Endothelial cell of umbilical vein (primary cell): Measurements from ENCODE around the gene CDX1.

Experiments
- EZH2 ChIP-seq: IDR thresholded peaks from 2 replicates; pipeline ENCODE4 v1.6.1; 2012; ENCODE audit warnings: borderline replicate concordance, low read depth, mild to moderate bottlenecking, moderate library complexity, low read length, inconsistent platforms; ENCODE audit not compliant: severe bottlenecking
- POLR2A ChIP-seq: IDR thresholded peaks from 2 replicates; pipeline ENCODE4 v1.6.1; 2012; ENCODE audit warnings: low read depth, mild to moderate bottlenecking, control low read depth, low read length
- TF ChIP-seq, protein P1 (sequence below), 2 donors: IDR thresholded peaks; 1 replicate in 1 of 2; 2 replicates in 1 of 2; pipeline ENCODE4 v1.5.1; 2011; ENCODE audit warnings: low read length in 2 of 2, mild to moderate bottlenecking in 2 of 2, moderate library complexity in 2 of 2, control low read depth in 1 of 2, inconsistent platforms in 1 of 2, low read depth in 1 of 2; ENCODE audit not compliant: insufficient read depth in 1 of 2; ENCODE audit errors: extremely low read depth in 1 of 2

DNA sequence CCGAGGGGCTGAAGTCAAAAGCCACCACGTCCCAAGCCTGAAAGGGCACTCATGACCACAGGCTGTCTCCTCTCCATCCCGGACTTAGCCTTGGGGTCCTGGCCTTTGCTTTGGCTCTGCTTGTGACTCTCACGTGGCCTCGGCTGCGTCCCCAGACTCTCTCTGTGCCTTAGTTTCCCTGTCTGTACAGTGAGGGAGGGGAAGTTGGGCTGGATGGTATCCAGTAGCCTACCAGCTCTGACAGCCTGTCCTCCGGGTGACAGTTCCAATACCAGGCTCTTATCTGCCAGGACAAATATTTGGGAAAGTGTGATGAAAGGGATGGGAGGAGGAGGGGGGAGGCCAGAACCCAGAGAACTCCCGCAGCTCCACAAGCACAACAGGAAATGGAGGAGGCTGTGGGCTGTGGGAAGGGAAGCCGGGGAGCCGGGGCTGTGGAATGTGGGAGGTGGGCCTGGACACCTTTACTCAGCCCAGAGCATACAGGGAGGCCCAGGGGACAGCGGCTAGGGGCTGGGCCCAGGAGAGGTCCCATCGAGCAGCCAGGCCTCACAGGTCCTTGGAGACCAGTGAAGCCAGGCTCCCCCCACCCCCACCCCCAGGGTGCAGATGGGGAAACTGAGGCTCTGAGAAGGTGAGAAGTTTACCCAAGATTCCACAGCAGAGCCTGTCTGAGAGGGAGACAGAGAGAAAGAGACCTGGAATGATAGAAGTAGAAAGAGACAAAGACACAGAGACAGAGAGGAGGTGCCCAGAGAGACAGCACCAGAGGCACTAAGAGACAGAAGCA lies 29.2 kb upstream of the CDX1 start:
- TF ChIP-seq POLR2A (no peak), EZH2 (no peak)
- TF ChIP-seq, protein P1, sequence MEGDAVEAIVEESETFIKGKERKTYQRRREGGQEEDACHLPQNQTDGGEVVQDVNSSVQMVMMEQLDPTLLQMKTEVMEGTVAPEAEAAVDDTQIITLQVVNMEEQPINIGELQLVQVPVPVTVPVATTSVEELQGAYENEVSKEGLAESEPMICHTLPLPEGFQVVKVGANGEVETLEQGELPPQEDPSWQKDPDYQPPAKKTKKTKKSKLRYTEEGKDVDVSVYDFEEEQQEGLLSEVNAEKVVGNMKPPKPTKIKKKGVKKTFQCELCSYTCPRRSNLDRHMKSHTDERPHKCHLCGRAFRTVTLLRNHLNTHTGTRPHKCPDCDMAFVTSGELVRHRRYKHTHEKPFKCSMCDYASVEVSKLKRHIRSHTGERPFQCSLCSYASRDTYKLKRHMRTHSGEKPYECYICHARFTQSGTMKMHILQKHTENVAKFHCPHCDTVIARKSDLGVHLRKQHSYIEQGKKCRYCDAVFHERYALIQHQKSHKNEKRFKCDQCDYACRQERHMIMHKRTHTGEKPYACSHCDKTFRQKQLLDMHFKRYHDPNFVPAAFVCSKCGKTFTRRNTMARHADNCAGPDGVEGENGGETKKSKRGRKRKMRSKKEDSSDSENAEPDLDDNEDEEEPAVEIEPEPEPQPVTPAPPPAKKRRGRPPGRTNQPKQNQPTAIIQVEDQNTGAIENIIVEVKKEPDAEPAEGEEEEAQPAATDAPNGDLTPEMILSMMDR (IDR thresholded peaks at IDR 0.05; ENCODE audit: extremely low read depth in 1 of 2, insufficient read depth in 1 of 2, low read depth in 1 of 2, low read length in 2 of 2) = no peak
